ENCODE results near the gene ARF4. TPM values are rescaled to one million over a fixed set of nuclear protein-coding genes. Genes with fewer than 3 reads are reported as not detected.

Gene ARF4
- total RNA-seq, 1 donor = 261 TPM

DNA sequence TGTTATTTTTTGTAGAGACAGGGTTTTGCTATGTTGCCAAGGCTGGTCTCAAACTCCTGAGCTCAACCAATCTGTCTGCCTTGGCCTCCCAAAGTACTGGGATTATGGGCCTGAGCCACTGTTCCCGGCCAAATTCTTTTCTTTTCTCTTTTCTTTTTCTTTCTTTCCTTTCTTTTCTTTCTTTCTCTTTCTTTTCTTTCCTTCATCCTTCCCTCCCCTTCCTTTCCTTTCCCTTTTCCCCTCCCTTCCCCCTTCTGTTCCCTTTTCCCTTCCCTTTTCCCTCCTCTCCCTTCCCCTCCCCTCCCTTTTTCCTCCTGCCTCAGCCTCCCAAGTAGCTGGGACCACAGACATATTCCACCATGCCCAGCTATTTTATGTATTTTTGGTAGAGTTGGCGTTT, 3.1 kb upstream of the ARF4 start:
- H3K79me2 ChIP-seq (ENCODE audit: insufficient read depth, low read length) = peaks cover 27% of the 10 kb centered on the region
- H3K27ac ChIP-seq (ENCODE audit: low read depth, low read length) = no peak overlapping the region
- H3K9me3 ChIP-seq (ENCODE audit: low read depth, low read length) = no peaks in the 10 kb centered on the region
- H2AFZ ChIP-seq (ENCODE audit: low read length) = no peak overlapping the region
- H3K36me3 ChIP-seq (ENCODE audit: insufficient read depth, low read length) = no peaks in the 10 kb centered on the region
- TF ChIP-seq CTCF (IDR thresholded peaks at IDR 0.05; ENCODE audit: extremely low read depth, low read depth, low read length) = no peak
- no peak overlapping the region for H3K4me3 ChIP-seq (ENCODE audit: insufficient read depth, low read length)
- peaks cover 8% of the 10 kb centered on the region for H3K4me1 ChIP-seq (ENCODE audit: insufficient read depth, low read length)
- no peak for DNase-seq (ENCODE audit: insufficient read length, low spot score, missing footprints)
- H3K4me2 ChIP-seq (ENCODE audit: insufficient read depth, low read length) = no peak overlapping the region
- no peaks in the 10 kb centered on the region for H3K27me3 ChIP-seq (ENCODE audit: insufficient read depth, low read length)
- H4K20me1 ChIP-seq (ENCODE audit: insufficient read depth, low read length) = peaks cover 15% of the 10 kb centered on the region

DNA sequence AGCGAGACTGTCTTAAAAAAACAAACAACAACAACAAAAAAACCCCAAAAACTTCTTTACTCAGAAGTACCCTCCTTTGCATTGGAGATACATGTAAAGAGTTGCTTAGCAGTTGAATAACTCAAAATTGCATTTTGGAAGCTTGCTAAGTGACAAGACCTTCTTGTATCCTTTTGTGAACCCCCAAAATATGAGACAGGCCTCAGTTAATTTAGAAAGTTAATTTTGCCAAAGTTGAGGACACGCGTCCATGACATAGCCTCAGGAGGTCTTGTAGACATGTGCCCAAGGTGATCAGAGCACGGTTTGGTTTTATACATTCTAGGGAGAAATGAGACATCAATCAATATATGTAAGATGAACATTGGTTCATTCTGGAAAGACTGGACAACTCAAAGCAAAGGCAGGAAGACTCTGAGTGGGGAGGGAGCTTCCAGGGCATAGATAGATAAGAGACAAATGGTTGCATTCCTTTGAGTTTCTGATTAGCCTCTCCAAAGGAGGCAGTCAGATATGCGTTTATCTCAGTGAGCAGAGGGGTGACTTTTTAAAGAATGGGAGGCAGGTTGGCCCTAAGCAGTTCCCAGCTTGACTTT, 1.7 kb upstream of the ARF4 start:
- peak overlapping the region; percentile 81 for H3K4me3 ChIP-seq (ENCODE audit: insufficient read depth, low read length)
- H3K27ac ChIP-seq (ENCODE audit: low read depth, low read length) = peak overlapping the region; percentile 98
- peaks cover 14% of the 10 kb centered on the region for H3K4me1 ChIP-seq (ENCODE audit: insufficient read depth, low read length)
- peak overlapping the region; percentile 96 for H3K4me2 ChIP-seq (ENCODE audit: insufficient read depth, low read length)
- no peak for TF ChIP-seq CTCF (IDR thresholded peaks at IDR 0.05; ENCODE audit: extremely low read depth, low read depth, low read length)
- peaks cover 8% of the 10 kb centered on the region for H3K36me3 ChIP-seq (ENCODE audit: insufficient read depth, low read length)
- H3K27me3 ChIP-seq (ENCODE audit: insufficient read depth, low read length) = no peaks in the 10 kb centered on the region
- DNase-seq (ENCODE audit: insufficient read length, low spot score, missing footprints) = no peak
- H3K79me2 ChIP-seq (ENCODE audit: insufficient read depth, low read length) = peaks cover 40% of the 10 kb centered on the region
- peaks cover 29% of the 10 kb centered on the region for H4K20me1 ChIP-seq (ENCODE audit: insufficient read depth, low read length)
- no peak overlapping the region for H2AFZ ChIP-seq (ENCODE audit: low read length)
- H3K9me3 ChIP-seq (ENCODE audit: low read depth, low read length) = no peaks in the 10 kb centered on the region

DNA sequence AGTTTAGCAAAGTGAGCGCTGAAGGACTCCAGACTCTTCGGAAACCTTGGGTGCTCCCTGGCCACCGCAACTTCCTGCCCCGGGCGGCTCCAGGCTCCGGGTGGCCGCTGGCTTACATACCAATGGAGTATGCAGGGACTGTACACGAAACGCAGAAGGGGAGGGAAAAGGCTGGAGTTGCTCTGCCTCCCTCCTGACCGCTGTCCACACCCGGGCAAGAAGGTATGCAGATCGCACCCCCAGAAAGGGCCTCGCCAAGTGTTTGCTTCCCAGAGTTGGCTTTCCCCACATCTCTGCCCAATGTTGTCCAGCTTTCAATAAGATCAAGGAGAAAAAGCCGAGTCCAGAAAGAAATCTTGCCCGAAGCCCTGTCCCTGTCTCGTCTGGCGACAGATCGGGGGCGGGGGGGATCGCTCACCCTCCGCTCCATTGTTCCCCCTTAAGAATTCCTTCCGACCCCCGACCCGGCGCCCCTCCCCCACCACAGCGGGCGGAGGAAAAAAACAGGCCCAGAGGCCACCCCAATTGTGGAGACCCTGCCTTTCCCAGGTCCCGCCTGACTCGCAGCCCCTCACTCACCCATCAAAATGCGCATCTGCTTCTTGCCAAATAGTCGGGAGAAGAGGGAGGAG, 533 bp downstream of the ARF4 start:
- peaks cover 34% of the 10 kb centered on the region for H3K4me1 ChIP-seq (ENCODE audit: insufficient read depth, low read length)
- no peak overlapping the region for H2AFZ ChIP-seq (ENCODE audit: low read length)
- peaks cover 51% of the 10 kb centered on the region for H4K20me1 ChIP-seq (ENCODE audit: insufficient read depth, low read length)
- peaks cover 15% of the 10 kb centered on the region for H3K36me3 ChIP-seq (ENCODE audit: insufficient read depth, low read length)
- peaks cover 62% of the 10 kb centered on the region for H3K79me2 ChIP-seq (ENCODE audit: insufficient read depth, low read length)
- no peak for TF ChIP-seq CTCF (IDR thresholded peaks at IDR 0.05; ENCODE audit: extremely low read depth, low read depth, low read length)
- no peaks in the 10 kb centered on the region for H3K9me3 ChIP-seq (ENCODE audit: low read depth, low read length)
- H3K27me3 ChIP-seq (ENCODE audit: insufficient read depth, low read length) = no peaks in the 10 kb centered on the region
- DNase-seq (ENCODE audit: insufficient read length, low spot score, missing footprints) = peak; percentile 83
- H3K4me3 ChIP-seq (ENCODE audit: insufficient read depth, low read length) = peak overlapping the region; percentile 99
- peak overlapping the region; percentile 96 for H3K4me2 ChIP-seq (ENCODE audit: insufficient read depth, low read length)
- H3K27ac ChIP-seq (ENCODE audit: low read depth, low read length) = peak overlapping the region; percentile 100

GRCh38 chr3:57594576-57594975, 2.6 kb downstream of the ARF4 start:
- Histone ChIP-seq H3K79me2 (ENCODE audit: insufficient read depth, low read length) (peaks cover 81% of the 10 kb centered on the region), H3K27ac (ENCODE audit: low read depth, low read length) (peak overlapping the region; percentile 100), H3K36me3 (ENCODE audit: insufficient read depth, low read length) (peaks cover 30% of the 10 kb centered on the region), H3K4me1 (ENCODE audit: insufficient read depth, low read length) (peaks cover 34% of the 10 kb centered on the region), H3K4me3 (ENCODE audit: insufficient read depth, low read length) (peak overlapping the region; percentile 99), H2AFZ (ENCODE audit: low read length) (no peak overlapping the region), H3K4me2 (ENCODE audit: insufficient read depth, low read length) (peak overlapping the region; percentile 96), H3K27me3 (ENCODE audit: insufficient read depth, low read length) (no peaks in the 10 kb centered on the region), H3K9me3 (ENCODE audit: low read depth, low read length) (no peaks in the 10 kb centered on the region), H4K20me1 (ENCODE audit: insufficient read depth, low read length) (peaks cover 66% of the 10 kb centered on the region)
- no peak for TF ChIP-seq CTCF (IDR thresholded peaks at IDR 0.05; ENCODE audit: extremely low read depth, low read depth, low read length)
- no peak for DNase-seq (ENCODE audit: insufficient read length, low spot score, missing footprints)

Measured in osteoblast (primary cell).